Heart right ventricle (tissue), 16 donors: ENCODE data around the gene ILDR2. TPM values are rescaled to one million over a fixed set of nuclear protein-coding genes. Genes with fewer than 3 reads are reported as not detected.

Experiments used
- ATAC-seq, 8 donors: fragments of 200-7000 bp; cut with Tn5 transposase; one replicate each; pipeline ENCODE4 v1.9.1; 2020; ENCODE audit warnings: mild to moderate bottlenecking in 8 of 8, moderate library complexity in 8 of 8, moderate number of reproducible peaks in 1 of 8
- DNase-seq, 2 donors: peaks; one replicate each; pipeline ENCODE4 v3.0.0-alpha.2; 2020
- H3K27ac ChIP-seq, 10 donors: fragments of 200-600 bp; sonication (generic) in 2 of 10; one replicate each; pipeline versions ENCODE4 v1.5.0 to v1.8.0; 2020 to 2022; ENCODE audit warnings: mild to moderate bottlenecking in 3 of 10
- H3K27me3 ChIP-seq, 7 donors: fragments of 200-600 bp; one replicate each; pipeline ENCODE4 v1.8.0; 2021 to 2022; ENCODE audit warnings: mild to moderate bottlenecking in 2 of 7
- H3K36me3 ChIP-seq, 9 donors: fragments of 200-600 bp; sonication (generic) in 1 of 9; one replicate each; pipeline versions ENCODE4 v1.5.0 to v1.8.0; 2020 to 2022; ENCODE audit warnings: mild to moderate bottlenecking in 2 of 9
- H3K4me1 ChIP-seq, 9 donors: fragments of 200-600 bp; sonication (generic) in 1 of 9; one replicate each; pipeline versions ENCODE4 v1.5.0 to v1.8.0; 2020 to 2022; ENCODE audit warnings: mild to moderate bottlenecking in 4 of 9
- H3K4me3 ChIP-seq, 10 donors: fragments of 200-600 bp; sonication (generic) in 2 of 10; one replicate each; pipeline versions ENCODE4 v1.5.0 to v1.8.0; 2020 to 2022; ENCODE audit warnings: mild to moderate bottlenecking in 7 of 10, moderate library complexity in 2 of 10
- H3K9me3 ChIP-seq, 11 donors: fragments of 200-600 bp in 10 of 11; sonication (generic) in 2 of 11; one replicate each; pipeline versions ENCODE4 v1.5.0 to v1.8.0; 2013 to 2022; ENCODE audit warnings: mild to moderate bottlenecking in 2 of 11, control low read depth in 1 of 11, moderate library complexity in 1 of 11
- CTCF ChIP-seq, 9 donors: fragments of 200-600 bp; sonication (generic) in 2 of 9; IDR thresholded peaks; one replicate each; pipeline versions ENCODE4 v1.5.0 to v1.8.0; 2021 to 2022; ENCODE audit warnings: antibody characterized with exemption in 9 of 9, mild to moderate bottlenecking in 5 of 9, moderate library complexity in 1 of 9
- whole genome bisulfite sequencing, 2 donors: extraction: QIAGEN DNeasy Blood & Tissue Kit; methylation state at CpG; one replicate each; pipeline ENCODE4 v1.1.7; 2013; ENCODE audit warnings: inconsistent platforms in 1 of 2; 5-methylcytosine and 5-hydroxymethylcytosine counted together
- intact Hi-C, 10 donors: fragments of 100-400 bp; cut with DNase I; formaldehyde crosslinking; loops; one replicate each; pipeline versions ENCODE4 v1.11.1 to v1.14.2; 2022
- polyA plus RNA-seq, 2 donors: library from polyadenylated mRNA; stranded (reverse); fragments of 200-250 nt; gene quantifications; one replicate each; pipeline ENCODE4 v1.2.3, GENCODE V29; 2013
- total RNA-seq, 10 donors: library from RNA; stranded (reverse); fragmentation: NEBNext Ultra II Directional in 3 of 10; extraction: Animal tissue kit (Norgen Biotek cat#: 25700) in 3 of 10; gene quantifications; one replicate each; pipeline versions ENCODE4 v1.2.1 to v1.2.4, GENCODE V29; 2021 to 2023
- donor health status: Arrhythmogenic right ventricular cardiomyopathy.
- donor health status: ischemic (EF 13 %, LVEDD 7.1; RV severe dilation, severe dysfunction).
- donor health status: healthy with polysubstance abuse.
- donor health status: DM: no; HTN: yes; CAD: no.
- donor health status: DM: no; HTN: no; CAD: no.
- donor health status: ischemic (EF 25% LVEDD 6.9; RV normal size, moderate dysfunction).
- donor health status: ischemic (EF 25% LVEDD 5.7; RV mildly dilated, moderate dysfunction).
- donor health status: healthy.
- donor health status: DM: yes; HTN: yes; CAD: no.
- donor health status: Ischemic cardiomyopathy.
- donor health status: ischemic (EF 35%, LVEDD 5.7; RV mildly dilated, moderate dysfunction).
- donor health status: nonischemic (EF 11% LVEDD 7.7; RV severe dilation, severe dysfunction).
- donor health status: DM: yes; HTN: yes; CAD: no.
- donor health status: PGD.
- donor health status: ischemic (EF 29% LVEDD 5.4; RV normal size, mild dysfunction).
- donor health status: nonischemic (EF 23%, LVEDD 6.1; RV moderate dilation, normal function).

ILDR2 gene
- total and polyA plus RNA-seq, 12 donors = 0.29 to 12.6 (median 4.9) TPM

- ATAC-seq (no peak), DNase-seq (no peak)
- intact Hi-C loops = no loop called here
Measured at GRCh38 chr1:166988974-166989515, 13.7 kb upstream of the ILDR2 start, which contains the start of gene MAEL. Gene MAEL (plus strand): TSS chr1:166989280. CDS start chr1:166989353, 73 bp downstream.

GRCh38 chr1:166981589-166981988, 6.2 kb upstream of the ILDR2 start:
- WGBS, 2 donors = 48 to 87% methylated on average over 1 of the region's 1 CpG
- ATAC-seq (no peak), DNase-seq (no peak)
- Histone ChIP-seq H3K4me1 (peaks cover 0 to under 1% (median 0%) of the 10 kb centered on the region in 9 donors), H3K4me3 (no peak overlapping the region), H3K36me3 (no peaks in the 10 kb centered on the region), H3K27ac (no peak overlapping the region), H3K27me3 (peaks cover 0 to 12% (median 0%) of the 10 kb centered on the region in 7 donors), H3K9me3 (no peaks in the 10 kb centered on the region)
- intact Hi-C loops = no loop called here
- TF ChIP-seq CTCF (IDR thresholded peaks at IDR 0.05) = no peak

More at GRCh38 chr1:166988974-166989515, 13.7 kb upstream of the ILDR2 start, which contains the start of gene MAEL:
- Histone ChIP-seq H3K27me3 (peaks cover 0 to 6% (median 0%) of the 10 kb centered on the region in 7 donors), H3K36me3 (no peaks in the 10 kb centered on the region), H3K27ac (no peak within 1 kb of the TSS), H3K4me1 (no peaks in the 10 kb centered on the region), H3K9me3 (no peaks in the 10 kb centered on the region), H3K4me3 (no peak within 1 kb of the TSS)
- TF ChIP-seq CTCF (IDR thresholded peaks at IDR 0.05) = no peak
- 87 to 92% methylated on average over 45 of the region's 45 CpGs for WGBS, 2 donors

GRCh38 chr1:166980818-166981217, 5.5 kb upstream of the ILDR2 start:
- H3K4me1 ChIP-seq = peaks cover 0 to 8% (median 0%) of the 10 kb centered on the region in 9 donors
- DNase-seq = no peak
- H3K36me3 ChIP-seq = no peaks in the 10 kb centered on the region
- no peak overlapping the region for H3K27ac ChIP-seq
- TF ChIP-seq CTCF (IDR thresholded peaks at IDR 0.05) = no peak
- H3K9me3 ChIP-seq = no peaks in the 10 kb centered on the region
- ATAC-seq = no peak
- no peak overlapping the region for H3K4me3 ChIP-seq
- intact Hi-C loops = no loop called here
- peaks cover 0 to 19% (median 0%) of the 10 kb centered on the region in 7 donors for H3K27me3 ChIP-seq
- WGBS, 2 donors = 87 to 88% methylated on average over 3 of the region's 3 CpGs

- H3K27ac ChIP-seq = no peak overlapping the region
- DNase-seq (no peak), ATAC-seq (no peak)
- H3K9me3 ChIP-seq = no peaks in the 10 kb centered on the region
- TF ChIP-seq CTCF (IDR thresholded peaks at IDR 0.05) = no peak
- no peaks in the 10 kb centered on the region for H3K36me3 ChIP-seq
- peaks cover 0 to 23% (median 0%) of the 10 kb centered on the region in 7 donors for H3K27me3 ChIP-seq
- 78 to 83% methylated on average over 1 of the region's 1 CpG for WGBS, 2 donors
- intact Hi-C loops = no loop called here
- no peak overlapping the region for H3K4me3 ChIP-seq
- peaks cover 0 to 8% (median 0%) of the 10 kb centered on the region in 9 donors for H3K4me1 ChIP-seq
Measured at GRCh38 chr1:166980383-166980782, 5.0 kb upstream of the ILDR2 start.
